A673 (cell line): ENCODE results near the gene TMEM186. TPM values are rescaled to one million over a fixed set of nuclear protein-coding genes. Genes with fewer than 3 reads are reported as not detected.

Source experiments
- BruUV-seq: library from RNA; stranded (reverse); fragments of 400-500 nt; replicated peaks from 2 replicates; lab custom pipeline; 2021; lab: Mats Ljungman, UMichigan
- CTCF ChIA-PET: fragments of 300-600 bp; sonication (Branson Sonifier 250); formaldehyde crosslinking; loops from one replicate; lab custom pipeline; 2022; ENCODE audit warnings: antibody characterized with exemption; lab: Charles Lee
- POLR2A ChIA-PET: fragments of 300-600 bp; sonication (Branson Sonifier 250); formaldehyde crosslinking; loops from one replicate; lab custom pipeline; 2022; ENCODE audit warnings: antibody characterized with exemption; ENCODE audit not compliant: low non-redundant PET; lab: Charles Lee
- DNase-seq: peaks from one replicate; pipeline ENCODE4 v3.0.0-alpha.2; 2015; ENCODE audit warnings: low spot score
- H3K27ac ChIP-seq: fragments of 200-600 bp; sonication (generic); 2 replicates; pipeline ENCODE4 v1.5.1; 2016; ENCODE audit warnings: mixed run types, low read depth, mild to moderate bottlenecking, mixed read lengths, antibody characterized with exemption, low read length; ENCODE audit not compliant: poor library complexity, severe bottlenecking
- H3K27me3 ChIP-seq: fragments of 200-600 bp; sonication (generic); replicated peaks from 2 replicates; pipeline ENCODE4 v1.6.1; 2017; ENCODE audit warnings: mixed run types, low read depth, mild to moderate bottlenecking, mixed read lengths, antibody characterized with exemption, low read length; ENCODE audit not compliant: insufficient read depth, poor library complexity
- H3K36me3 ChIP-seq: fragments of 200-600 bp; sonication (generic); 2 replicates; pipeline ENCODE4 v1.6.1; 2016; ENCODE audit warnings: mixed run types, mild to moderate bottlenecking, mixed read lengths, antibody characterized with exemption, low read length; ENCODE audit not compliant: insufficient read depth, poor library complexity, severe bottlenecking
- H3K4me1 ChIP-seq: fragments of 200-600 bp; sonication (generic); 2 replicates; pipeline ENCODE4 v1.6.1; 2017; ENCODE audit warnings: mixed run types, mild to moderate bottlenecking, mixed read lengths, antibody characterized with exemption, low read length; ENCODE audit not compliant: insufficient read depth, poor library complexity, severe bottlenecking
- H3K4me3 ChIP-seq: fragments of 200-600 bp; sonication (generic); 2 replicates; pipeline ENCODE4 v1.5.1; 2016; ENCODE audit warnings: low read depth, mixed run types, mild to moderate bottlenecking, mixed read lengths, low read length; ENCODE audit not compliant: poor library complexity, severe bottlenecking
- H3K9me3 ChIP-seq: fragments of 200-600 bp; sonication (generic); 2 replicates; pipeline ENCODE4 v1.6.1; 2016; ENCODE audit warnings: mixed run types, low read depth, mild to moderate bottlenecking, mixed read lengths, antibody characterized with exemption, low read length; ENCODE audit not compliant: poor library complexity, severe bottlenecking
- EZH2 ChIP-seq: fragments of 200-600 bp; sonication (generic); IDR thresholded peaks from 2 replicates; pipeline ENCODE4 v1.6.1; 2017; ENCODE audit warnings: borderline replicate concordance, low read depth, mild to moderate bottlenecking, mixed read lengths, antibody characterized with exemption, low read length; ENCODE audit not compliant: poor library complexity, severe bottlenecking
- intact Hi-C: fragments of 100-400 bp; cut with micrococcal nuclease; formaldehyde crosslinking; loops from one replicate; pipeline ENCODE4 v1.10.0; 2022; ENCODE audit not compliant: unreplicated experiment
- total RNA-seq: library from RNA; stranded (reverse); gene quantifications from 2 replicates; pipeline ENCODE4 v1.2.3, GENCODE V29; 2021
- TF ChIP-seq, protein P1 (sequence below): fragments of 300-800, 200-600 bp; sonication (generic); conservative IDR thresholded peaks from 2 replicates; pipeline ENCODE4 v1.5.1; 2017; ENCODE audit warnings: low read depth, mild to moderate bottlenecking, antibody characterized with exemption, low read length, moderate library complexity, mixed read lengths

Gene TMEM186
- total RNA-seq, 1 experiment from 2014 or later: 13.5 TPM

DNA sequence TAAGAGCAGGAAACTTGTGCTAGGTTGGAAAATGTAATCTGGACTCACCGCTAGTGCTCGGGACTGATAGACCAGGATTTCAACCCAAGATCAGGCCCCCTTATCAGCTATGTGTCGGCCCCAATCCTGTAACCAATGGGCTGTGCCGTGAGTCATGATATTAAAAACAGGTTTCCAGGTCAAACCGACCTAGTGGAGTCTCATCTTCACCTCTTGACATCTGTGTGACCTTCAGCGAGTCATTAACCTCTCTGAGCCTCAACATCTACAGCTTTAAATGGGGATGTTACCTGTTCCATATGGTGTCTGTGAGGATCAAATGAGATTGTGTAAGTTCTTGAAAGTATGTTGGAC is 712 bp upstream of the TMEM186 start:
- Histone ChIP-seq H3K4me3 (peak overlapping the region; percentile 79), H3K27ac (peak overlapping the region; percentile 75), H3K4me1 (peaks cover 12% of the 10 kb centered on the region), H3K27me3 (no peaks in the 10 kb centered on the region), H3K36me3 (peaks cover 23% of the 10 kb centered on the region), H3K9me3 (no peaks in the 10 kb centered on the region)
- POLR2A ChIA-PET: no interaction called here
- no peak for DNase-seq
- no TSS peak for BruUV-seq
- intact Hi-C loops: loop anchor here (5.0 kb wide), 1 partner anchor 69 kb away; the partner anchor contains the start of gene CARHSP1
- CTCF ChIA-PET: no interaction called here
- no peak for TF ChIP-seq EZH2
- TF ChIP-seq, protein P1, sequence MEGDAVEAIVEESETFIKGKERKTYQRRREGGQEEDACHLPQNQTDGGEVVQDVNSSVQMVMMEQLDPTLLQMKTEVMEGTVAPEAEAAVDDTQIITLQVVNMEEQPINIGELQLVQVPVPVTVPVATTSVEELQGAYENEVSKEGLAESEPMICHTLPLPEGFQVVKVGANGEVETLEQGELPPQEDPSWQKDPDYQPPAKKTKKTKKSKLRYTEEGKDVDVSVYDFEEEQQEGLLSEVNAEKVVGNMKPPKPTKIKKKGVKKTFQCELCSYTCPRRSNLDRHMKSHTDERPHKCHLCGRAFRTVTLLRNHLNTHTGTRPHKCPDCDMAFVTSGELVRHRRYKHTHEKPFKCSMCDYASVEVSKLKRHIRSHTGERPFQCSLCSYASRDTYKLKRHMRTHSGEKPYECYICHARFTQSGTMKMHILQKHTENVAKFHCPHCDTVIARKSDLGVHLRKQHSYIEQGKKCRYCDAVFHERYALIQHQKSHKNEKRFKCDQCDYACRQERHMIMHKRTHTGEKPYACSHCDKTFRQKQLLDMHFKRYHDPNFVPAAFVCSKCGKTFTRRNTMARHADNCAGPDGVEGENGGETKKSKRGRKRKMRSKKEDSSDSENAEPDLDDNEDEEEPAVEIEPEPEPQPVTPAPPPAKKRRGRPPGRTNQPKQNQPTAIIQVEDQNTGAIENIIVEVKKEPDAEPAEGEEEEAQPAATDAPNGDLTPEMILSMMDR: no peak

DNA sequence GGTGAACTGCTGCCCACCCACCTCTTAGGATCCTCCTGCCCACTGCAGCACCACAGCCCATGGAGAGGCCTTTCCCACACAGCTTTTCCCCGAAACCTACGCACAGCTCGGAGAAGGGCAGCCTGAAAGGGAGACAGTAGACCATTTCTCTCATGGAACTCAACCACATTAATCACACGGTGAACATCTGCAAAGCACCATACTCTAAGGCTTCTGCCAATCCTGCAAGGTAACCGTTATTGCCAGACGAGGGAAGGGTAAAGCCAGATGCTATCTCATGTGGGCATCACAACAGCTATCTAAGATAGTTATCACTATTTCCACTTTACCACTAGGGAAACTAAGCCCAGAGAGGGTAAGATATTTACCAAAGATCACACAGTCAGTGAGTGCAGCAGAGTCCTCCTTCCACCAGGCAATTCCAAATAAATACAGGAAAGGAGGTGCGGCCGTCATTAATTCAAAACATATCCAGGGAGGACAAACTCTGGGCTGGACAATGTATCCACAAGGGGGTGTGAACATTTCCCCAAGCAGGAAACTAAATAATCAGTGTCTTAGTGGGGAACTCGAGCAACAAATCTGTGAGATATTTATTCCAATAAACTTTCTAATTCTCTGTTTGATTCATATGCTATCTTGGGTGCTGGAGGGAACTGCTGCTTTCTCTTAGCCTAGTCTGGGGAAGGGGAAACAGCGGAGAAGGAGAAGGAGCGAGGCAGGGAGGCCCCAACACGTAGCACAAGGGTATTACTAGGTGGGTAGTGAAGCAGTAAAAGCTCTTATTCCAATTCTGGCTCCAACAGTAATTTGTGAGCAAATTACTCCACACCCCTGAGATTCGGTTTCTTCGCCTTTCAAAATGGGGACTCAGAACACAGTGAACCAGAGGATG is 723 bp downstream of the TMEM186 start:
- POLR2A ChIA-PET: interaction anchor here (0.7 kb wide), 2 partner anchors 14 to 139 kb away, joined by 3 read pairs; no protein-coding TSS in a partner anchor
- H3K36me3 ChIP-seq: peaks cover 9% of the 10 kb centered on the region
- H3K9me3 ChIP-seq: no peaks in the 10 kb centered on the region
- no peak for DNase-seq
- CTCF ChIA-PET: no interaction called here
- intact Hi-C loops: loop anchor here (5.0 kb wide), 1 partner anchor 71 kb away; the partner anchor contains the start of gene CARHSP1
- peak overlapping the region; percentile 79 for H3K4me3 ChIP-seq
- TF ChIP-seq, protein P1: no peak
- no peak for TF ChIP-seq EZH2
- H3K27me3 ChIP-seq: no peaks in the 10 kb centered on the region
- peaks cover 12% of the 10 kb centered on the region for H3K4me1 ChIP-seq
- BruUV-seq: TSS peak; percentile 89
- peak overlapping the region; percentile 75 for H3K27ac ChIP-seq

DNA sequence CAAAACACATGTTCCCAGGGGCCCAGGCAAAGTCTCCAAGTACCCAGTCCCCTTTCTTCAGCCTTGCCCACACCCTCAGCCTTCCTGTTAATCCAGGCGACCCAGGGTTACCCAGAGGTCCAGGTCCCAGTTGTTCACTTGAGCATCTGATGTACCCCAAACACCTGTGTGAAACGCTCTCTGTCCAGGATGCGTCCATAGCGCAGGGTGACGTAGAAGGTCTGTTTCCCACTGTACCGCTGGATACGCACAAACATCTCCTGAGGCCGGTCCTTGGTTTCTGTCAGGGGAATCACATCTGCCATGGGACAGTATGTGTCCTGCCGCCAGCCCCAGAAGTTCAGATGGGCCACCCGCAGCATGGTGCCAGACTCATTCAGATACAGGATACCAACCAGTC is 1.6 kb downstream of the TMEM186 start:
- H3K4me1 ChIP-seq: peaks cover 12% of the 10 kb centered on the region

More for the DNA sequence above, 1.6 kb downstream of the TMEM186 start:
- no TSS peak for BruUV-seq
- no peak for TF ChIP-seq EZH2
- TF ChIP-seq, protein P1: no peak
- H3K4me3 ChIP-seq: no peak overlapping the region
- no peaks in the 10 kb centered on the region for H3K9me3 ChIP-seq
- intact Hi-C loops: loop anchor here (5.0 kb wide), 1 partner anchor 71 kb away; the partner anchor contains the start of gene CARHSP1
- H3K36me3 ChIP-seq: peaks cover under 1% of the 10 kb centered on the region
- no peak for DNase-seq
- ChIA-PET POLR2A (no interaction called here), CTCF (no interaction called here)
- peak overlapping the region; percentile 17 for H3K27ac ChIP-seq
- H3K27me3 ChIP-seq: no peaks in the 10 kb centered on the region
